COLO668 (cell line): ENCODE measurements around the gene PPM1F.

Source experiments
- DNase-seq: peaks from one replicate; lab custom pipeline; 2025; ENCODE audit not compliant: unreplicated experiment; lab: John Stamatoyannopoulos, UW

Gene PPM1F

GRCh38 chr22:21977814-21978213 is 25.2 kb upstream of the PPM1F start:
- DNase-seq: no peak

- DNase-seq: no peak
Observed at GRCh38 chr22:21975854-21976345, 23.3 kb upstream of the PPM1F start.

- peak; percentile 35 for DNase-seq
Observed at GRCh38 chr22:21975273-21975672, 22.6 kb upstream of the PPM1F start.

GRCh38 chr22:21974058-21974649 is 21.5 kb upstream of the PPM1F start:
- DNase-seq: no peak

- no peak for DNase-seq
Observed at GRCh38 chr22:21972806-21973205, 20.2 kb upstream of the PPM1F start.

- peak; percentile 23 for DNase-seq
Observed at GRCh38 chr22:21972293-21972779, 19.7 kb upstream of the PPM1F start.

- DNase-seq: no peak
Observed at GRCh38 chr22:21971858-21972275, 19.2 kb upstream of the PPM1F start.

- DNase-seq: no peak
Observed at GRCh38 chr22:21970800-21971617, 18.4 kb upstream of the PPM1F start.

GRCh38 chr22:21970037-21970799 is 17.6 kb upstream of the PPM1F start:
- no peak for DNase-seq

GRCh38 chr22:21968452-21969129 is 15.9 kb upstream of the PPM1F start:
- no peak for DNase-seq

GRCh38 chr22:21967693-21968271 is 15.1 kb upstream of the PPM1F start:
- DNase-seq: no peak

GRCh38 chr22:21966643-21967516 is 14.2 kb upstream of the PPM1F start:
- DNase-seq: no peak

- no peak for DNase-seq
Observed at GRCh38 chr22:21965762-21966288, 13.2 kb upstream of the PPM1F start.

- no peak for DNase-seq
Observed at GRCh38 chr22:21964918-21965484, 12.4 kb upstream of the PPM1F start.

- DNase-seq: no peak
Observed at GRCh38 chr22:21964234-21964633, 11.6 kb upstream of the PPM1F start.

- DNase-seq: no peak
Observed at GRCh38 chr22:21963790-21964211, 11.2 kb upstream of the PPM1F start.

- DNase-seq: no peak
Observed at GRCh38 chr22:21963286-21963685, 10.6 kb upstream of the PPM1F start.

GRCh38 chr22:21962655-21962949 is 10.0 kb upstream of the PPM1F start:
- DNase-seq: no peak
